ENCODE results near the gene SCLY.

GRCh38 chr2:238067939-238068338, 7.1 kb downstream of the SCLY start:
- TF ChIP-seq CTCF (IDR thresholded peaks at IDR 0.05), result no peak
- TF ChIP-seq ZFX (IDR thresholded peaks at IDR 0.05; ENCODE audit: borderline replicate concordance), result no peak
